Dendritic cell treated with granulocyte-macrophage colony-stimulating factor and Interleukin-4, amounts not matched to agents 40 ng/mL and 50 ng/mL, for 4 days (primary cell): ENCODE measurements around the gene IL23R.
"Not testable (repeated sequence)": the region's sequence is repeated elsewhere in the genome, so short reads cannot be mapped to it uniquely, and the experiment has no call there.

Experiments
- H3K27ac Mint-ChIP-seq: one replicate; pipeline ENCODE4 v1.8.0; 2022; ENCODE audit warnings: mild to moderate bottlenecking, mixed read lengths
- H3K27me3 Mint-ChIP-seq: one replicate; pipeline ENCODE4 v1.8.0; 2022; ENCODE audit warnings: mild to moderate bottlenecking, mixed read lengths
- H3K36me3 Mint-ChIP-seq: one replicate; pipeline ENCODE4 v1.8.0; 2022; ENCODE audit warnings: low read depth, mixed read lengths
- H3K4me1 Mint-ChIP-seq: one replicate; pipeline ENCODE4 v1.8.0; 2022; ENCODE audit warnings: low read depth, mixed read lengths
- H3K4me3 Mint-ChIP-seq: one replicate; pipeline ENCODE4 v1.8.0; 2022; ENCODE audit warnings: mild to moderate bottlenecking, moderate library complexity, mixed read lengths
- H3K9me3 Mint-ChIP-seq: one replicate; pipeline ENCODE4 v1.8.0; 2022; ENCODE audit warnings: mixed read lengths
- intact Hi-C: fragments of 100-400 bp; cut with micrococcal nuclease; formaldehyde crosslinking; loops from one replicate; pipeline ENCODE4 v1.15.0; 2022

The IL23R gene

GRCh38 chr1:67141832-67142231 lies 24.4 kb upstream of the IL23R start:
- not testable (repeated sequence) for H3K9me3 Mint-ChIP-seq, H3K36me3 Mint-ChIP-seq, H3K27me3 Mint-ChIP-seq, H3K4me3 Mint-ChIP-seq, H3K4me1 Mint-ChIP-seq, H3K27ac Mint-ChIP-seq
- intact Hi-C loops: loop anchor here (10.0 kb wide), 1 partner anchor 87 kb away; the partner anchor contains the start of gene SLC35D1

- Mint-ChIP-seq H3K4me3 (no peak overlapping the region), H3K36me3 (no peaks in the 10 kb centered on the region), H3K4me1 (no peaks in the 10 kb centered on the region), H3K9me3 (no peaks in the 10 kb centered on the region), H3K27ac (no peak overlapping the region), H3K27me3 (no peaks in the 10 kb centered on the region)
- intact Hi-C loops: loop anchor here (10.0 kb wide), 1 partner anchor 88 kb away; the partner anchor contains the start of gene SLC35D1
Observed at GRCh38 chr1:67142931-67143330, 23.3 kb upstream of the IL23R start.

- Mint-ChIP-seq H3K27me3 (no peaks in the 10 kb centered on the region), H3K27ac (no peak overlapping the region), H3K36me3 (no peaks in the 10 kb centered on the region), H3K4me1 (peaks cover 2% of the 10 kb centered on the region), H3K9me3 (no peaks in the 10 kb centered on the region), H3K4me3 (no peak overlapping the region)
- intact Hi-C loops: loop anchor here (10.0 kb wide), 1 partner anchor 89 kb away; the partner anchor contains the start of gene SLC35D1
Observed at GRCh38 chr1:67143966-67144365, 22.3 kb upstream of the IL23R start.

GRCh38 chr1:67144696-67145095 lies 21.6 kb upstream of the IL23R start:
- Mint-ChIP-seq H3K4me3 (no peak overlapping the region), H3K9me3 (no peaks in the 10 kb centered on the region), H3K4me1 (peaks cover 8% of the 10 kb centered on the region), H3K36me3 (no peaks in the 10 kb centered on the region), H3K27ac (no peak overlapping the region), H3K27me3 (peaks cover 3% of the 10 kb centered on the region)
- intact Hi-C loops: loop anchor here (5.0 to 10.0 kb wide), 2 partner anchors 90 to 377 kb away; partner anchors contain the start of gene SLC35D1

- intact Hi-C loops: loop anchor here (5.0 to 10.0 kb wide), 2 partner anchors 91 to 379 kb away; partner anchors contain the start of gene SLC35D1
- Mint-ChIP-seq H3K9me3 (no peaks in the 10 kb centered on the region), H3K4me3 (no peak overlapping the region), H3K27me3 (peaks cover 5% of the 10 kb centered on the region), H3K27ac (no peak overlapping the region), H3K4me1 (peaks cover 8% of the 10 kb centered on the region), H3K36me3 (no peaks in the 10 kb centered on the region)
Observed at GRCh38 chr1:67146101-67146500, 20.2 kb upstream of the IL23R start.

- Mint-ChIP-seq H3K4me3 (no peak overlapping the region), H3K4me1 (peaks cover 8% of the 10 kb centered on the region), H3K9me3 (no peaks in the 10 kb centered on the region), H3K27me3 (peaks cover 5% of the 10 kb centered on the region), H3K27ac (no peak overlapping the region), H3K36me3 (no peaks in the 10 kb centered on the region)
- intact Hi-C loops: loop anchor here (5.0 to 10.0 kb wide), 2 partner anchors 92 to 379 kb away; partner anchors contain the start of gene SLC35D1
Observed at GRCh38 chr1:67146539-67146938, 19.7 kb upstream of the IL23R start.

- not testable (repeated sequence) for H3K27me3 Mint-ChIP-seq, H3K4me3 Mint-ChIP-seq, H3K27ac Mint-ChIP-seq, H3K36me3 Mint-ChIP-seq, H3K4me1 Mint-ChIP-seq, H3K9me3 Mint-ChIP-seq
- intact Hi-C loops: loop anchor here (5.0 to 10.0 kb wide), 2 partner anchors 93 to 381 kb away; partner anchors contain the start of gene SLC35D1
Observed at GRCh38 chr1:67147973-67148372, 18.3 kb upstream of the IL23R start.

- Mint-ChIP-seq H3K27ac (no peak overlapping the region), H3K36me3 (no peaks in the 10 kb centered on the region)
Observed at GRCh38 chr1:67148516-67149178, 17.6 kb upstream of the IL23R start.

GRCh38 chr1:67149179-67149770 lies 17.0 kb upstream of the IL23R start:
- H3K4me1 Mint-ChIP-seq: peaks cover 8% of the 10 kb centered on the region
- intact Hi-C loops: loop anchor here (1.0 to 10.0 kb wide), 3 partner anchors 94 to 382 kb away; partner anchors contain the start of gene SLC35D1
- no peaks in the 10 kb centered on the region for H3K36me3 Mint-ChIP-seq
- H3K27ac Mint-ChIP-seq: no peak overlapping the region
- H3K27me3 Mint-ChIP-seq: peaks cover 5% of the 10 kb centered on the region
- H3K4me3 Mint-ChIP-seq: no peak overlapping the region
- H3K9me3 Mint-ChIP-seq: no peaks in the 10 kb centered on the region

More at GRCh38 chr1:67148516-67149178, 17.6 kb upstream of the IL23R start:
- peaks cover 5% of the 10 kb centered on the region for H3K27me3 Mint-ChIP-seq
- intact Hi-C loops: loop anchor here (1.0 to 10.0 kb wide), 3 partner anchors 94 to 381 kb away; partner anchors contain the start of gene SLC35D1
- H3K4me3 Mint-ChIP-seq: no peak overlapping the region
- H3K9me3 Mint-ChIP-seq: no peaks in the 10 kb centered on the region
- peaks cover 8% of the 10 kb centered on the region for H3K4me1 Mint-ChIP-seq

GRCh38 chr1:67150931-67151330 lies 15.3 kb upstream of the IL23R start:
- peaks cover 8% of the 10 kb centered on the region for H3K4me1 Mint-ChIP-seq
- peaks cover 5% of the 10 kb centered on the region for H3K27me3 Mint-ChIP-seq
- H3K9me3 Mint-ChIP-seq: no peaks in the 10 kb centered on the region
- H3K36me3 Mint-ChIP-seq: no peaks in the 10 kb centered on the region
- H3K27ac Mint-ChIP-seq: no peak overlapping the region
- no peak overlapping the region for H3K4me3 Mint-ChIP-seq
- intact Hi-C loops: no loop called here

- no peaks in the 10 kb centered on the region for H3K9me3 Mint-ChIP-seq
- intact Hi-C loops: no loop called here
- no peaks in the 10 kb centered on the region for H3K36me3 Mint-ChIP-seq
- H3K4me1 Mint-ChIP-seq: no peaks in the 10 kb centered on the region
- no peak overlapping the region for H3K4me3 Mint-ChIP-seq
- no peak overlapping the region for H3K27ac Mint-ChIP-seq
- H3K27me3 Mint-ChIP-seq: no peaks in the 10 kb centered on the region
Observed at GRCh38 chr1:67158401-67158800, 7.9 kb upstream of the IL23R start.

- no peaks in the 10 kb centered on the region for H3K9me3 Mint-ChIP-seq
- no peak overlapping the region for H3K4me3 Mint-ChIP-seq
- no peaks in the 10 kb centered on the region for H3K27me3 Mint-ChIP-seq
- intact Hi-C loops: no loop called here
- no peak overlapping the region for H3K27ac Mint-ChIP-seq
- no peaks in the 10 kb centered on the region for H3K4me1 Mint-ChIP-seq
- no peaks in the 10 kb centered on the region for H3K36me3 Mint-ChIP-seq
Observed at GRCh38 chr1:67159233-67159632, 7.0 kb upstream of the IL23R start.

- H3K36me3 Mint-ChIP-seq: no peaks in the 10 kb centered on the region
- no peaks in the 10 kb centered on the region for H3K4me1 Mint-ChIP-seq
- H3K9me3 Mint-ChIP-seq: no peaks in the 10 kb centered on the region
- H3K27me3 Mint-ChIP-seq: no peaks in the 10 kb centered on the region
- intact Hi-C loops: no loop called here
- no peak overlapping the region for H3K27ac Mint-ChIP-seq
- no peak overlapping the region for H3K4me3 Mint-ChIP-seq
Observed at GRCh38 chr1:67162954-67163353, 3.3 kb upstream of the IL23R start.

- H3K4me1 Mint-ChIP-seq: no peaks in the 10 kb centered on the region
- H3K4me3 Mint-ChIP-seq: no peak overlapping the region
- no peak overlapping the region for H3K27ac Mint-ChIP-seq
- H3K36me3 Mint-ChIP-seq: no peaks in the 10 kb centered on the region
- no peaks in the 10 kb centered on the region for H3K9me3 Mint-ChIP-seq
- intact Hi-C loops: no loop called here
- H3K27me3 Mint-ChIP-seq: no peaks in the 10 kb centered on the region
Observed at GRCh38 chr1:67165468-67166041, 699 bp upstream of the IL23R start.
